ENCODE results near the gene ISYNA1.
A peak's percentile ranks its signal among the peaks of the same experiment; 100 is the strongest.

ISYNA1 gene

GRCh38 chr19:18399008-18399407 is 38.9 kb downstream of the ISYNA1 start:
- Histone ChIP-seq H2BK5ac (ENCODE audit: low read depth, low read length, poor library complexity) (no peak overlapping the region), H3K36me3 (ENCODE audit: control insufficient read depth in 1 of 2, insufficient read depth in 2 of 2, low read length in 2 of 2) (no peaks in the 10 kb centered on the region), H2AK5ac (ENCODE audit: low read length) (no peak overlapping the region), H3K4me1 (ENCODE audit: control insufficient read depth in 1 of 2, insufficient read depth in 2 of 2, low read length in 2 of 2) (peaks cover 0 to 2% of the 10 kb centered on the region in 2 experiments), H3K18ac (ENCODE audit: low read length) (no peak overlapping the region), H4K91ac (ENCODE audit: low read depth, low read length) (no peak overlapping the region), H3K4me3 (ENCODE audit: low read depth, low read length) (no peak overlapping the region), H3K27ac (ENCODE audit: low read depth, low read length) (no peak overlapping the region), H3K4me2 (ENCODE audit: low read length) (no peak overlapping the region), H3K4ac (ENCODE audit: low read depth, low read length) (no peak overlapping the region), H2AFZ (ENCODE audit: insufficient read depth, low read length, poor library complexity) (no peak overlapping the region), H3K9me3 (ENCODE audit: insufficient read depth, low read depth, low read length) (no peaks in the 10 kb centered on the region), H4K12ac (ENCODE audit: low read depth, low read length) (no peak overlapping the region), H3K9ac (ENCODE audit: low read length) (no peak overlapping the region), H2BK120ac (ENCODE audit: insufficient read depth, low read length, poor library complexity) (no peak overlapping the region), H2BK12ac (ENCODE audit: low read length) (no peak overlapping the region), H3K79me1 (ENCODE audit: low read length) (no peaks in the 10 kb centered on the region), H3K79me2 (ENCODE audit: control insufficient read depth, insufficient read depth, low read length, poor library complexity) (no peaks in the 10 kb centered on the region), H3K14ac (ENCODE audit: low read length) (no peak overlapping the region), H4K8ac (ENCODE audit: low read depth, low read length) (no peak overlapping the region), H3K27me3 (ENCODE audit: insufficient read depth, low read length) (no peaks in the 10 kb centered on the region), H3K23ac (ENCODE audit: low read length) (no peak overlapping the region)
- peak in 1 of 2 donors; percentile 65 for DNase-seq
- WGBS (ENCODE audit: extremely low coverage, insufficient coverage, insufficient read length) = no CpG with 5 or more reads among the region's 6 CpGs

- Histone ChIP-seq H3K23ac (ENCODE audit: low read length) (no peak within 1 kb of the TSS), H3K4me2 (ENCODE audit: low read length) (no peak within 1 kb of the TSS), H3K4me3 (ENCODE audit: low read depth, low read length) (no peak within 1 kb of the TSS), H4K91ac (ENCODE audit: low read depth, low read length) (no peak within 1 kb of the TSS), H3K9me3 (ENCODE audit: insufficient read depth, low read depth, low read length) (no peaks in the 10 kb centered on the region), H4K8ac (ENCODE audit: low read depth, low read length) (no peak within 1 kb of the TSS), H3K18ac (ENCODE audit: low read length) (no peak within 1 kb of the TSS), H3K4ac (ENCODE audit: low read depth, low read length) (no peak within 1 kb of the TSS), H3K36me3 (ENCODE audit: control insufficient read depth in 1 of 2, insufficient read depth in 2 of 2, low read length in 2 of 2) (no peaks in the 10 kb centered on the region), H4K12ac (ENCODE audit: low read depth, low read length) (no peak within 1 kb of the TSS), H2BK120ac (ENCODE audit: insufficient read depth, low read length, poor library complexity) (no peak within 1 kb of the TSS), H3K79me2 (ENCODE audit: control insufficient read depth, insufficient read depth, low read length, poor library complexity) (no peaks in the 10 kb centered on the region), H2BK12ac (ENCODE audit: low read length) (no peak within 1 kb of the TSS), H2AK5ac (ENCODE audit: low read length) (no peak within 1 kb of the TSS), H3K27me3 (ENCODE audit: insufficient read depth, low read length) (no peaks in the 10 kb centered on the region), H2AFZ (ENCODE audit: insufficient read depth, low read length, poor library complexity) (no peak within 1 kb of the TSS), H2BK5ac (ENCODE audit: low read depth, low read length, poor library complexity) (no peak within 1 kb of the TSS), H3K14ac (ENCODE audit: low read length) (no peak within 1 kb of the TSS), H3K79me1 (ENCODE audit: low read length) (no peaks in the 10 kb centered on the region), H3K9ac (ENCODE audit: low read length) (no peak within 1 kb of the TSS), H3K4me1 (ENCODE audit: control insufficient read depth in 1 of 2, insufficient read depth in 2 of 2, low read length in 2 of 2) (peaks cover 0 to 2% of the 10 kb centered on the region in 2 experiments), H3K27ac (ENCODE audit: low read depth, low read length) (no peak within 1 kb of the TSS)
- WGBS (ENCODE audit: extremely low coverage, insufficient coverage, insufficient read length) = no CpG with 5 or more reads among the region's 33 CpGs
- DNase-seq = peak in 1 of 2 donors; percentile 22
Observed at GRCh38 chr19:18397242-18398202, 40.4 kb downstream of the ISYNA1 start, which contains the start of gene LRRC25. LRRC25 (minus strand) TSS chr19:18397622; CDS start chr19:18396963, 659 bp downstream.

GRCh38 chr19:18396471-18397241 is 41.3 kb downstream of the ISYNA1 start:
- Histone ChIP-seq H3K23ac (ENCODE audit: low read length) (no peak overlapping the region), H2BK5ac (ENCODE audit: low read depth, low read length, poor library complexity) (no peak overlapping the region), H4K12ac (ENCODE audit: low read depth, low read length) (no peak overlapping the region), H3K4me3 (ENCODE audit: low read depth, low read length) (no peak overlapping the region), H3K18ac (ENCODE audit: low read length) (no peak overlapping the region), H3K9me3 (ENCODE audit: insufficient read depth, low read depth, low read length) (no peaks in the 10 kb centered on the region), H2BK12ac (ENCODE audit: low read length) (no peak overlapping the region), H2AFZ (ENCODE audit: insufficient read depth, low read length, poor library complexity) (no peak overlapping the region), H3K79me1 (ENCODE audit: low read length) (no peaks in the 10 kb centered on the region), H2BK120ac (ENCODE audit: insufficient read depth, low read length, poor library complexity) (no peak overlapping the region), H3K14ac (ENCODE audit: low read length) (no peak overlapping the region), H3K4me2 (ENCODE audit: low read length) (no peak overlapping the region), H4K8ac (ENCODE audit: low read depth, low read length) (no peak overlapping the region), H2AK5ac (ENCODE audit: low read length) (no peak overlapping the region), H3K4ac (ENCODE audit: low read depth, low read length) (no peak overlapping the region), H4K91ac (ENCODE audit: low read depth, low read length) (no peak overlapping the region), H3K27ac (ENCODE audit: low read depth, low read length) (no peak overlapping the region), H3K9ac (ENCODE audit: low read length) (no peak overlapping the region), H3K4me1 (ENCODE audit: control insufficient read depth in 1 of 2, insufficient read depth in 2 of 2, low read length in 2 of 2) (peaks cover 0 to 2% of the 10 kb centered on the region in 2 experiments), H3K79me2 (ENCODE audit: control insufficient read depth, insufficient read depth, low read length, poor library complexity) (no peaks in the 10 kb centered on the region), H3K36me3 (ENCODE audit: control insufficient read depth in 1 of 2, insufficient read depth in 2 of 2, low read length in 2 of 2) (no peaks in the 10 kb centered on the region), H3K27me3 (ENCODE audit: insufficient read depth, low read length) (no peaks in the 10 kb centered on the region)
- no peak for DNase-seq
- WGBS (ENCODE audit: extremely low coverage, insufficient coverage, insufficient read length) = no CpG with 5 or more reads among the region's 37 CpGs

- Histone ChIP-seq H2BK12ac (ENCODE audit: low read length) (no peak overlapping the region), H2BK5ac (ENCODE audit: low read depth, low read length, poor library complexity) (no peak overlapping the region), H3K27ac (ENCODE audit: low read depth, low read length) (no peak overlapping the region), H3K4me2 (ENCODE audit: low read length) (no peak overlapping the region), H3K4ac (ENCODE audit: low read depth, low read length) (no peak overlapping the region), H2BK120ac (ENCODE audit: insufficient read depth, low read length, poor library complexity) (no peak overlapping the region), H3K9ac (ENCODE audit: low read length) (no peak overlapping the region), H3K18ac (ENCODE audit: low read length) (no peak overlapping the region), H2AFZ (ENCODE audit: insufficient read depth, low read length, poor library complexity) (no peak overlapping the region), H3K9me3 (ENCODE audit: insufficient read depth, low read depth, low read length) (peaks cover 2% of the 10 kb centered on the region), H3K4me3 (ENCODE audit: low read depth, low read length) (no peak overlapping the region), H3K79me1 (ENCODE audit: low read length) (no peaks in the 10 kb centered on the region), H4K8ac (ENCODE audit: low read depth, low read length) (no peak overlapping the region), H3K14ac (ENCODE audit: low read length) (no peak overlapping the region), H3K27me3 (ENCODE audit: insufficient read depth, low read length) (no peaks in the 10 kb centered on the region), H4K12ac (ENCODE audit: low read depth, low read length) (no peak overlapping the region), H3K36me3 (ENCODE audit: control insufficient read depth in 1 of 2, insufficient read depth in 2 of 2, low read length in 2 of 2) (no peaks in the 10 kb centered on the region), H3K23ac (ENCODE audit: low read length) (no peak overlapping the region), H3K4me1 (ENCODE audit: control insufficient read depth in 1 of 2, insufficient read depth in 2 of 2, low read length in 2 of 2) (peaks cover 0 to 2% of the 10 kb centered on the region in 2 experiments), H3K79me2 (ENCODE audit: control insufficient read depth, insufficient read depth, low read length, poor library complexity) (no peaks in the 10 kb centered on the region), H4K91ac (ENCODE audit: low read depth, low read length) (no peak overlapping the region), H2AK5ac (ENCODE audit: low read length) (no peak overlapping the region)
- WGBS (ENCODE audit: extremely low coverage, insufficient coverage, insufficient read length) = no CpG with 5 or more reads among the region's 7 CpGs
- DNase-seq = no peak
Observed at GRCh38 chr19:18393836-18394235, 44.1 kb downstream of the ISYNA1 start.
